Right kidney (tissue), 1 donor: ENCODE measurements around the gene XPO4.
"Not testable (repeated sequence)": the region's sequence is repeated elsewhere in the genome, so short reads cannot be mapped to it uniquely, and the experiment has no call there.

Source experiments
- DNase-seq: peaks from one replicate; pipeline ENCODE4 v3.0.0-alpha.2; 2016

XPO4 gene

DNA sequence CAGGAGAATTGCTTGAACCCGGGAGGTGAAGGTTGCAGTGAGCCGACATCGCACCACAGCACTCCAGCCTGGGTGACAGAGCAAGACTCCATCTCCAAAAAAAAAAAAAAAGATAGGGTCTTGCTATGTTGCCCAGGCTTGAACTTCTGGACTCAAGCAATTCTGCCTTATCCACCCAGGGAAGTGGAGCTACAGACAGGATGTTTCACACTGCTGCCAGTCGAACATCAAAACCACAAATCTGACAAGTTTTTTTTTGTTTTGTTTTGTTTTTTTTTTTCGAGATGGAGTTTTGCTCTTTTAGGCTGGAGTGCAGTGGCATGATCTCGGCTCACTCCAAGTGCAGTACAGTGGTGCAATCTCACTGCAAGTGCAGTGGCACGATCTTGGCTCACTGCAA, 10.8 kb downstream of the XPO4 start:
- DNase-seq: no peak

DNA sequence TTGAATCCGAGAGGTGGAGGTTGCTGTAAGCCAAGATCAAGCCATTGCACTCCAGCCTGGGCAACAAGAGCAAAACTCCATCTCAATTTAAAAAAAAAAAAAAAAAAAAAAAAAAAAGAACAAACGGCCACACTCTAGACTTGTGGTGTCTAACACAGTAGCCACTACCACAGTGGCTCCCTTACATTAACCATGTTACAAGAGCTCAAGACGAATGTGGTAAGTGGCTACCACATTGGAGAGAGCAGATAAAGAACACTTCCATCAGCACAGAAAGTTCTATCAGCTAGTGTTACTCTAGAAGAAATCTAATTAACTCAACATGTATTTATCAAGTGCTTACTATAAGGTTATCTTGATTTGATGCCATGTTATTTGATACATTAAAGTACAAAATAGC, 11.5 kb downstream of the XPO4 start:
- DNase-seq: no peak

DNA sequence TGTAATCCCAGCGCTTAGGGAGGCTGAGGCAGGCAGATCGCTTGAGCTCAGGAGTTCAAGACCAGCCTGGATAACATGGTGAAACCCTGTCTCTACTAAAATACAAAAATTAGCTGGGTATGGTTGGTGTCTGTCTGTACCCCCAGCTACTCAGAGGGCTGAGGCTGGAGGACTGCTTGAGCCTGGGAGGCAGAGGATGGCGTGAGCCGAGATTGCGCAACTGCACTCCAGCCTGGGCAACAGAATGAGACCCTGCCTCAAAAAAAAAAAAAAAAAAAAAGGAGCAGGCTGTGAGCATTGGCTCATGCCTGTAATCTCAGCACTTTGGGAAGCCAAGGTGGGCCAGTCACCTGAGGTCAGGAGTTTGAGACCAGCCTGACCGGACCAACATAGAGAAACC, 12.0 kb downstream of the XPO4 start:
- DNase-seq: not testable (repeated sequence)

GRCh38 chr13:20882206-20882605, 20.3 kb downstream of the XPO4 start:
- DNase-seq: no peak

DNA sequence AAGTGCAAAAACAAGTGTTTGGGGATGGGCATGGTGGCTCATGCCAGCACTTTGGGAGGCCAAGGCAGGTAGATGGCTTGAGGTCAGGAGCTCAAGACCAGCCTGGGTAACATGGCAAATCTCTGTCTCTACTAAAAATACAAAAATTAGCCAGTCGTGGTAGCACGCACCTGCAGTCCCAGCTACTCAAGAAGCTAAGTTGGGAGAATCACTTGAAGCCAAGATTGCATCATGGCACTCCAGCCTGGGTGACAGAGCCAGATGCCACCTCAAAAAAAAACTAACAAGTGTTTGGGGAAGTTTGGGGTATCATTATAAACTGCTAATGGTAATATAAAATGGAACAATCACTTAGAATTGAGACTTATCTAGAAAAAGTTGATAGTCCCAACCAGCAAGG, 24.6 kb downstream of the XPO4 start:
- DNase-seq: no peak

DNA sequence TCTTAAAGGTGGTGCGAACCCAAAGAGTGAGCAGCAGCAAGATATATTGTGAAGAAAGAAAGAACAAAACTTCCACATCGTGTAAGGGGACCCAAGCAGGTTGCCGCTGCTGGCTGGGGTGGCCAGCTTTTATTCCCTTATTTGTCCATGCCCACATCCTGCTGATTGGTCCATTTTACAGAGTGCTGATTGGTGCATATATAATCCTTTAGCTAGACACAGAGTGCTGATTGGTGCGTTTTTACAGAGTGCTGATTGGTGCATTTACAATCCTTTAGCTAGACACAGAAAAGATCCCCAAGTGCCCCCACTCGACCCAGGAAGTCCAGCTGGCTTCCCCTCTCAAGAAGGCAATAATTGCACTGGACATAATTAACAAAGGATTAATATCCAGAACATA, 25.7 kb downstream of the XPO4 start:
- DNase-seq: not testable (repeated sequence)

DNA sequence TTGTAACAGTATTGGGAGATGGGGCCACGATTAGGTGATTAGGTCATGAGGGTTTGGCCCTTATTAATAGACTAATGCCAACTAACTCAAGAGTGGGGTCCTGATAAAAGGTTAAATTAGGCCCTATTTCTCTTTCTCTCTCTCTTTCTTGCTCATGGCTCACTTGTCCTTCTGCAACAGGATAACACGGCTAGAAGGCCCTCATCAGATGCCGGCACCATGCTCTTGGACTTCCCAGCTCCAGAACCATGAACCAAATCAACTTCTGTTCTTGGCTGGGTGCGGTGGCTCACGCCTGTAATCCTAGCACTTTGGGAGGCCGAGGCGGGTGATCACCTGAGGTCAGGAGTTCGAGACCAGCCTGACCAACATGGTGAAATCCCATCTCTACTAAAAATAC, 28.1 kb downstream of the XPO4 start:
- not testable (repeated sequence) for DNase-seq

DNA sequence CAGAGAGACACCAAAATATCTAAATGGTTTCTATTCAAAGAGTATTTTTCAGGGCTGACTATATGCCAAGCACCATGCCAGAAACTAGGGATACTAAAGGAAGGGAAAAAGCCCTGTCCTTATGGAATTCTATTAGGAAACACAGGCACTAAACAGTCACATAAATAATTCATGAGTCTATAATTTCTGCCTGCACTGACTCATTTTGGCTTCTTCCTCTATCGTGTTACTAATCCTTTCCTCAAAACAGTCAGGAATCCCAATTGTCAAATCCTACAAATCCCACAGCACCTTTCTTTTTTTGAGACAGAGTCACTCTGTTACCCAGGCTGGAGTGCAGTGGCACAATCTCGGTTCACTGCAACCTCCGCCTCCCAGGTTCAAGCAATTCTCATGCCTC, 29.2 kb downstream of the XPO4 start:
- DNase-seq: no peak

DNA sequence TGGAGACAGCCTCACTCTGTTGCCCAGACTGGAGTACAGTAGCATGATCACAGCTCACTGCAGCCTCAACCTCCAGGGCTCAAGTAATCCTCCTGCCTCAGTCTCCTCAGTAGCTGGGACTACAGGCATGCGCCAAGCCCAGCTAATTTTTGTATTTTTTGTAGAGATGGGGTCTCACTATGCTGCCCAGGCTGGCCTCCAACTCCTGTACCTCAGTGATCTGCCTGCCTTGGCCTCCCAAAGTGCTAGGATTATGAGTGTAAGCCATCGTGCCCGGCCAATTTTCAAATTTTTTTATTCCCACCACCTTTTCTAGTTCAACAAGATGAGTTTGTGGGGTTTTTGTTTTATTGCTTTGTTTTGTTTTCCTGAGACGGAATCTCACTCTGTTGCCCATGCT, 31.7 kb downstream of the XPO4 start:
- DNase-seq: no peak

DNA sequence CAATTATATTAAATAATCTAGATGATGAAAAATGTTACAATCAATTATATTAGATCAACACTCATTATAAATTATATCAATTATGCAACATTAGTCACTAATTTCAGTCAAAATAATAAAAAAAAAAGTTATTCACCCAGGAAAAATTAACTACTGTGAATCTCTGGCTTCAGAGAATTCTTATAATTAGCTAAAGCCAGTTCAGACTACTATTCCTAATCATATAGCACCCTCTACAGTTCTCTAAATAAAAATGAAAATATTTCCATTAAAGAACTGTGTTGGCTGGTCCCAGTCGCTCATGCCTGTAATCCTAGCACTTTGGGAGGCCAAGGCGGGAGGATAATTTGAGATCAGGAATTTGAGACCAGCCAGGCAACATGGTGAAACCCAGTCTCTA, 33.0 kb downstream of the XPO4 start:
- no peak for DNase-seq

GRCh38 chr13:20867408-20867807, 35.1 kb downstream of the XPO4 start:
- DNase-seq: no peak

GRCh38 chr13:20861666-20862065, 40.9 kb downstream of the XPO4 start:
- DNase-seq: not testable (repeated sequence)

GRCh38 chr13:20860844-20861243, 41.7 kb downstream of the XPO4 start:
- no peak for DNase-seq

DNA sequence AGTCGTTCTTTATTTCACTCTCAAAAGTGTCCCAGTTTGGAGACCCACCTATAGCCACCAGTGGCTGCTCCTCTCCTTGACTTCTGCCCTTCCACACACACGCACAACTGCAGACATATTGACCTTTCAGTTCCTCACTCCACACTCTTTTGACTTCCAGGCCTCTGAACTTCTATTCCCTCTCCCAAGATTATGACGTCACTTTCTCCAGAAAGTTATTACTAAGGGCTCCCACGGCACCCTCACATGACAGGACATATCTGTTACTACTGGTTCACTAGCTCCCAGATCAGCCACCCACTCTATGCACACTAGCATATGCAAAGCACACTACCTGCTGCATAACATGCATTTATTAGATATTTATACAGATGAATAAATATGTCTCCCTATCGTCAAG, 45.9 kb downstream of the XPO4 start:
- no peak for DNase-seq

- DNase-seq: no peak
Measured at GRCh38 chr13:20851844-20852402, 50.6 kb downstream of the XPO4 start.

DNA sequence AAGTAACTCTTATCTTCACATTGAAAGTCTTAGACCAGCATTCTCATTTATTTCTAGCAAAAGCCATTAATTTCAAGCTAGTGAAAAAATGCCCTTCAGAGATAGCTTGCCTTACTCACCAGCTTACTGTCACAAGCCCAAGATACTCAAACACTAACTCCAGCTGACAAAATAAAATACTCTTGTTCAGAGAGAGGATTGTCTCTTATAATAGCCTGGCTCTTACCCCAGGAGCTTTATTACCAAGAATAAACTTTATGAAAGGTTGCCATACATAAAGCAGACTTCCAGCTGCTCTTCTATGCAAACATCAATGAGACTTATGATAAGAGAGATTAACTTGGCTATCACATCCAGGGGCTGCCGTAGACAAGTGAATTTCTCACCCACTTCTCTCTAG, 53.6 kb downstream of the XPO4 start:
- DNase-seq: no peak

- no peak for DNase-seq
Measured at GRCh38 chr13:20848203-20848602, 54.3 kb downstream of the XPO4 start.

GRCh38 chr13:20847296-20847695, 55.2 kb downstream of the XPO4 start:
- DNase-seq: no peak

GRCh38 chr13:20843166-20843565, 59.4 kb downstream of the XPO4 start:
- no peak for DNase-seq

- DNase-seq: no peak
Measured at GRCh38 chr13:20840568-20840967, 62.0 kb downstream of the XPO4 start.

DNA sequence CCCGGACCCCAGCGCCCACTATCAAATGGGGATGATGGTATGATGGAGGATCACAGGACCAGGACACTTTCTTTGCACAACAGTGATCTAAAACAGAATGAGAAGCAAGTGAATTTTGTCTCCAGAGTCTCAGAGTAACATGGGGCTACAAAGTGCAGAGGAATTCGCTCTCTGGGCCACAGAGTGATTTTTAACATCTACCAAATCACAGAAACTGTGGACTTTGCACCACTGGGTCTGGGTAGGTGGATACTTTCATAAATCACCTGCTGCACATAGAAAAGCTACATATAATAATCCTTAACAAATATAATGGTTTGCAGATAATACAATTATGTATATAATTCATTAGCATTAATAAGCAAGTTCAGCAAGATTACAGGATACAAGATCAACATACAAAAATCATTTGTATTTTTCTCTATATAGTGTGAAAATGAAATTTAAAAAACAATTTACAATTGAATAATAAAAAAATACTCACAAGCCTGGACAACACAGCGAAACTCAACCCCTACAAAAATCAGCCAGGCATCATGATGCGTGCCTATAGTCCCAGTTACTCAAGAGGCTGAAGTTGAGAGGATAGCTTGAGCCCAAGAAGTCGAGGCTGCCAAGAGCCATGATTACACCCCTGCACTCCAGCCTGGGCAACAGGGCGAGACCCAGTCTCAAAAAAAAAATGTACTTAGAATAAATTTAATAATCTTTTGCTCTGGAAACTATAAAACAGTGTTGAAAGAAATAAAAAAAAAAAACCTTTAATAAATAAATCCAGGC, 68.5 kb downstream of the XPO4 start:
- DNase-seq: no peak

GRCh38 chr13:20832861-20833260, 69.7 kb downstream of the XPO4 start:
- DNase-seq: no peak

DNA sequence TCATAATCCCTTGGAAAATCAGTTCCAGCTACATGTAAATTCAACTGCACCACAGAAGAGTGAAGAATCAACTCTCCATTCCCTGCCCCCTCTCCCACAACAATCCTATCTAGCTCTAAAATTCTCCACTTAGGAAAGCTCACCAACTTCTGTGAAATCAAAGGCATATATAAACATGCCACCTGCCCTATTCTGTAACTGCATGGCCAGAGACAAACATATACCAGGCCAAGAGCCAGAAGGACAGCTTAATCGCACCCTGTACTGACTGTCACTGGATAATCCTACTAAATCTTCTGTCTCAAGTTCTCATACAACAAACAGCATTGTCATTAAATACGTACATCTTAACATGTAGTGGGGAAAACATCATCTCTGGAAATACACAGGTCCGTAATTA, 70.6 kb downstream of the XPO4 start:
- no peak for DNase-seq

- DNase-seq: no peak
Measured at GRCh38 chr13:20831254-20831653, 71.3 kb downstream of the XPO4 start.
